ENCODE measurements around the gene PDZD4. TPM values are rescaled to one million over a fixed set of nuclear protein-coding genes. Genes with fewer than 3 reads are reported as not detected.

Gene PDZD4
- total RNA-seq, 1 donor from 2014 or later, result 9.9 TPM

DNA sequence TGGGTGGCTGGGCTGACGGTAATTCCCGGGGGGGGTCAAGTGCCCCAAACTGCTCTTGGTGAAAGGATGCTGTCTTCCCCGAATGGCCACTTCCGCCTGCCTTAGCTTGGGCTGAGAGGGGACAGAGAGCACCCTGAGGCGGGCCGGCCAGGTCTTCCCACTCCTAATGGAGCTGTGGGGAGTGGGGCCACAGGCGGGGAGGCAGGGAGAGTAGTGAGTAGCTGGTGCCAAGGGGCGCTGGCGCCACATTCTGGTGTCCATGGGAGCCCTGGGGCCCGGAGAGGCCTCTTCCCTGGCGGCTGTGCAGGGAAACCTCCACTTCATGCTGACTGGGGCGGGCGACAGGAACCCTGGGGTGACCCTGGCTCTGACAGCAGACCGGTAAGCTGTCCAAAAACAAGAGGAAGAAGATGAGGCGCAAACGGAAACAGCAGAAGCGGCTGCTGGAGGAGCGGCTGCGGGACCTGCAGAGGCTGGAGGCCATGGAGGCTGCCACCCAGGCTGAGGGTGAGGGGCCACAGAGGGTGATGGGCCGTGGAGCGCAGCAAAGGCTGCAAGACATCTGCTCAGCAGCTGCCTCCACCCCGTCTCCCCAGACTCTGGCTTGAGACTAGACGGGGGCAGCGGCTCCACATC lies 46.8 kb downstream of the PDZD4 start:
- Mint-ChIP-seq H3K9me3 (ENCODE audit: unreplicated experiment) (no peaks in the 10 kb centered on the region), H3K36me3 (ENCODE audit: low read depth, unreplicated experiment) (no peaks in the 10 kb centered on the region), H3K27me3 (ENCODE audit: low read depth, unreplicated experiment) (no peaks in the 10 kb centered on the region), H3K4me1 (ENCODE audit: low read depth, unreplicated experiment) (no peaks in the 10 kb centered on the region), H3K4me3 (ENCODE audit: unreplicated experiment) (no peak overlapping the region), H3K27ac (ENCODE audit: unreplicated experiment) (no peak overlapping the region)
- Histone ChIP-seq H3K9me3 (ENCODE audit: insufficient read depth, low read depth, low read length) (no peaks in the 10 kb centered on the region), H3K4me2 (ENCODE audit: low read length) (no peak overlapping the region), H3K4me3 (ENCODE audit: insufficient read depth, low read depth, low read length) (no peak overlapping the region), H4K20me1 (ENCODE audit: insufficient read depth, low read length) (no peaks in the 10 kb centered on the region), H3K27me3 (ENCODE audit: insufficient read depth, low read length) (no peaks in the 10 kb centered on the region), H2AFZ (ENCODE audit: low read depth, low read length) (no peak overlapping the region), H3K9ac (ENCODE audit: low read length) (no peak overlapping the region), H3K27ac (ENCODE audit: low read depth, low read length) (no peak overlapping the region), H3K79me2 (ENCODE audit: insufficient read depth, low read length) (no peaks in the 10 kb centered on the region), H3K4me1 (ENCODE audit: insufficient read depth, low read length) (no peaks in the 10 kb centered on the region), H3K36me3 (ENCODE audit: insufficient read depth, low read length) (no peaks in the 10 kb centered on the region)
- TF ChIP-seq EZH2 (IDR thresholded peaks at IDR 0.05; ENCODE audit: insufficient read depth, low read length), result no peak
- TF ChIP-seq, protein P1, sequence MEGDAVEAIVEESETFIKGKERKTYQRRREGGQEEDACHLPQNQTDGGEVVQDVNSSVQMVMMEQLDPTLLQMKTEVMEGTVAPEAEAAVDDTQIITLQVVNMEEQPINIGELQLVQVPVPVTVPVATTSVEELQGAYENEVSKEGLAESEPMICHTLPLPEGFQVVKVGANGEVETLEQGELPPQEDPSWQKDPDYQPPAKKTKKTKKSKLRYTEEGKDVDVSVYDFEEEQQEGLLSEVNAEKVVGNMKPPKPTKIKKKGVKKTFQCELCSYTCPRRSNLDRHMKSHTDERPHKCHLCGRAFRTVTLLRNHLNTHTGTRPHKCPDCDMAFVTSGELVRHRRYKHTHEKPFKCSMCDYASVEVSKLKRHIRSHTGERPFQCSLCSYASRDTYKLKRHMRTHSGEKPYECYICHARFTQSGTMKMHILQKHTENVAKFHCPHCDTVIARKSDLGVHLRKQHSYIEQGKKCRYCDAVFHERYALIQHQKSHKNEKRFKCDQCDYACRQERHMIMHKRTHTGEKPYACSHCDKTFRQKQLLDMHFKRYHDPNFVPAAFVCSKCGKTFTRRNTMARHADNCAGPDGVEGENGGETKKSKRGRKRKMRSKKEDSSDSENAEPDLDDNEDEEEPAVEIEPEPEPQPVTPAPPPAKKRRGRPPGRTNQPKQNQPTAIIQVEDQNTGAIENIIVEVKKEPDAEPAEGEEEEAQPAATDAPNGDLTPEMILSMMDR (IDR thresholded peaks at IDR 0.05; ENCODE audit: insufficient read depth, low read depth, low read length), result no peak
- DNase-seq (ENCODE audit: low read depth), result no peak
- no peak for FAIRE-seq

GRCh38 chrX:153782871-153783270 lies 47.5 kb downstream of the PDZD4 start:
- H4K20me1 ChIP-seq (ENCODE audit: insufficient read depth, low read length), result no peaks in the 10 kb centered on the region
- FAIRE-seq, result no peak
- H3K4me3 ChIP-seq (ENCODE audit: insufficient read depth, low read depth, low read length), result no peak overlapping the region
- no peak overlapping the region for H3K27ac ChIP-seq (ENCODE audit: low read depth, low read length)
- no peak overlapping the region for H3K27ac Mint-ChIP-seq (ENCODE audit: unreplicated experiment)
- no peaks in the 10 kb centered on the region for H3K9me3 Mint-ChIP-seq (ENCODE audit: unreplicated experiment)
- TF ChIP-seq, protein P1 (IDR thresholded peaks at IDR 0.05; ENCODE audit: insufficient read depth, low read depth, low read length), result no peak
- no peak for TF ChIP-seq EZH2 (IDR thresholded peaks at IDR 0.05; ENCODE audit: insufficient read depth, low read length)
- no peak overlapping the region for H3K4me2 ChIP-seq (ENCODE audit: low read length)
- no peaks in the 10 kb centered on the region for H3K79me2 ChIP-seq (ENCODE audit: insufficient read depth, low read length)
- H3K4me3 Mint-ChIP-seq (ENCODE audit: unreplicated experiment), result no peak overlapping the region
- H3K9ac ChIP-seq (ENCODE audit: low read length), result no peak overlapping the region
- no peaks in the 10 kb centered on the region for H3K4me1 Mint-ChIP-seq (ENCODE audit: low read depth, unreplicated experiment)
- no peaks in the 10 kb centered on the region for H3K27me3 ChIP-seq (ENCODE audit: insufficient read depth, low read length)
- H3K36me3 ChIP-seq (ENCODE audit: insufficient read depth, low read length), result no peaks in the 10 kb centered on the region
- no peaks in the 10 kb centered on the region for H3K36me3 Mint-ChIP-seq (ENCODE audit: low read depth, unreplicated experiment)
- no peak overlapping the region for H2AFZ ChIP-seq (ENCODE audit: low read depth, low read length)
- H3K9me3 ChIP-seq (ENCODE audit: insufficient read depth, low read depth, low read length), result no peaks in the 10 kb centered on the region
- H3K4me1 ChIP-seq (ENCODE audit: insufficient read depth, low read length), result no peaks in the 10 kb centered on the region
- DNase-seq (ENCODE audit: low read depth), result no peak
- no peaks in the 10 kb centered on the region for H3K27me3 Mint-ChIP-seq (ENCODE audit: low read depth, unreplicated experiment)

- H3K27me3 Mint-ChIP-seq (ENCODE audit: low read depth, unreplicated experiment), result no peaks in the 10 kb centered on the region
- DNase-seq (ENCODE audit: low read depth), result no peak
Measured at GRCh38 chrX:153782313-153782712, 48.0 kb downstream of the PDZD4 start.

More at GRCh38 chrX:153782313-153782712, 48.0 kb downstream of the PDZD4 start:
- H3K79me2 ChIP-seq (ENCODE audit: insufficient read depth, low read length), result no peaks in the 10 kb centered on the region
- H3K9ac ChIP-seq (ENCODE audit: low read length), result no peak overlapping the region
- Mint-ChIP-seq H3K27ac (ENCODE audit: unreplicated experiment) (no peak overlapping the region), H3K36me3 (ENCODE audit: low read depth, unreplicated experiment) (no peaks in the 10 kb centered on the region), H3K4me3 (ENCODE audit: unreplicated experiment) (no peak overlapping the region), H3K4me1 (ENCODE audit: low read depth, unreplicated experiment) (no peaks in the 10 kb centered on the region), H3K9me3 (ENCODE audit: unreplicated experiment) (no peaks in the 10 kb centered on the region)
- no peak for TF ChIP-seq EZH2 (IDR thresholded peaks at IDR 0.05; ENCODE audit: insufficient read depth, low read length)
- TF ChIP-seq, protein P1 (IDR thresholded peaks at IDR 0.05; ENCODE audit: insufficient read depth, low read depth, low read length), result no peak
- FAIRE-seq, result no peak
- no peak overlapping the region for H3K27ac ChIP-seq (ENCODE audit: low read depth, low read length)
- no peak overlapping the region for H2AFZ ChIP-seq (ENCODE audit: low read depth, low read length)
- no peaks in the 10 kb centered on the region for H3K27me3 ChIP-seq (ENCODE audit: insufficient read depth, low read length)
- no peak overlapping the region for H3K4me2 ChIP-seq (ENCODE audit: low read length)
- H3K36me3 ChIP-seq (ENCODE audit: insufficient read depth, low read length), result no peaks in the 10 kb centered on the region
- H4K20me1 ChIP-seq (ENCODE audit: insufficient read depth, low read length), result no peaks in the 10 kb centered on the region
- no peaks in the 10 kb centered on the region for H3K4me1 ChIP-seq (ENCODE audit: insufficient read depth, low read length)
- no peak overlapping the region for H3K4me3 ChIP-seq (ENCODE audit: insufficient read depth, low read depth, low read length)
- no peaks in the 10 kb centered on the region for H3K9me3 ChIP-seq (ENCODE audit: insufficient read depth, low read depth, low read length)
